K562 (cell line): ENCODE measurements around the gene LIN9. TPM values are rescaled to one million over a fixed set of nuclear protein-coding genes. Genes with fewer than 3 reads are reported as not detected.

Experiments used
- ATAC-seq: fragments of 200-7000 bp; cut with Tn5 transposase; 3 replicates; pipeline ENCODE4 v1.9.1; 2020; ENCODE audit warnings: moderate library complexity
- Bru-seq: library from RNA; stranded (reverse); fragments of 400-500 nt; gene quantifications from one replicate; lab custom pipeline; 2021; lab: Mats Ljungman, UMichigan
- BruChase-seq, 2 experiments: library from RNA; stranded (reverse); fragments of 400-500 nt; gene quantifications; one replicate each; lab custom pipeline; 2021; lab: Mats Ljungman, UMichigan
- BruUV-seq: library from RNA; stranded (reverse); fragments of 400-500 nt; replicated peaks from 2 replicates; lab custom pipeline; 2021; lab: Mats Ljungman, UMichigan
- CTCF ChIA-PET: fragments of 300-600 bp; formaldehyde crosslinking; extraction: SDS; loops from one replicate; lab custom pipeline; 2021; ENCODE audit warnings: low intra/inter-chr PET ratio; lab: Yijun Ruan, JAX
- POLR2A ChIA-PET: fragments of 300-600, 350-650 bp; sonication (Branson Sonifier 250); formaldehyde crosslinking; extraction: SDS; loops from one replicate; lab custom pipeline; 2021; ENCODE audit warnings: antibody characterized with exemption, inconsistent platforms; lab: Yijun Ruan, JAX
- DNase-seq, 4 experiments: peaks; one replicate each; pipeline versions ENCODE4 v3.0.0 to v3.0.0-alpha.2; 2011 to 2018; ENCODE audit warnings: low spot score in 3 of 4, mixed read lengths in 3 of 4; ENCODE audit errors: extremely low read depth in 1 of 4
- FAIRE-seq: peaks from 2 replicates; lab custom pipeline; 2011; peaks lifted over from hg19 to GRCh38; lab: Jason Lieb, UNC
- H2AFZ ChIP-seq: 2 replicates; pipeline ENCODE4 v1.6.0; 2011; ENCODE audit warnings: low read depth, low read length, control low read depth, inconsistent platforms
- H3K27ac ChIP-seq: fragments of 200-600 bp; 3 replicates; pipeline ENCODE4 v1.8.0; 2011; ENCODE audit warnings: low read depth, mild to moderate bottlenecking, control low read depth, inconsistent platforms, low read length, moderate library complexity, mixed read lengths; ENCODE audit errors: extremely low read depth
- H3K27me3 ChIP-seq, 2 experiments: fragments of 300-600 bp in 1 of 2; 2 replicates in 1 of 2; 3 replicates in 1 of 2; pipeline versions ENCODE4 v1.6.0 to v1.8.0; 2011; ENCODE audit warnings: inconsistent platforms in 2 of 2, low read length in 2 of 2, mild to moderate bottlenecking in 1 of 2, mixed read lengths in 1 of 2, moderate library complexity in 1 of 2; ENCODE audit not compliant: control insufficient read depth in 2 of 2, insufficient read depth in 2 of 2
- H3K36me3 ChIP-seq: fragments of 300-600 bp; 3 replicates; pipeline ENCODE4 v1.8.0; 2011; ENCODE audit warnings: mild to moderate bottlenecking, low read length, inconsistent platforms; ENCODE audit not compliant: control insufficient read depth, insufficient read depth
- H3K4me1 ChIP-seq, 2 experiments: fragments of 200-600 bp in 1 of 2; replicated peaks in 1 of 2; 2 replicates in 1 of 2; 3 replicates in 1 of 2; pipeline versions ENCODE4 v1.5.1 to v1.8.0; 2011; ENCODE audit warnings: inconsistent platforms in 2 of 2, low read length in 2 of 2, mild to moderate bottlenecking in 1 of 2, mixed read lengths in 1 of 2, moderate library complexity in 1 of 2; ENCODE audit not compliant: control insufficient read depth in 2 of 2, insufficient read depth in 2 of 2
- H3K4me2 ChIP-seq: 2 replicates; pipeline ENCODE4 v1.6.1; 2011; ENCODE audit warnings: low read length, control low read depth, inconsistent platforms, mixed read lengths; ENCODE audit not compliant: insufficient read depth
- H3K4me3 ChIP-seq: fragments of 200-600 bp; sonication (generic), shearing (Covaris generic); 2 replicates; pipeline ENCODE4 v1.5.1; 2016; ENCODE audit warnings: control low read depth, inconsistent platforms
- H3K79me2 ChIP-seq: fragments of 200-600 bp; 3 replicates; pipeline ENCODE4 v1.8.0; 2011; ENCODE audit warnings: low read length, inconsistent platforms; ENCODE audit not compliant: control insufficient read depth, insufficient read depth
- H3K9ac ChIP-seq, 2 experiments: 2 replicates each; pipeline versions ENCODE4 v1.6.0 to v1.6.1; 2011; ENCODE audit warnings: low read depth in 2 of 2, low read length in 2 of 2, control low read depth in 1 of 2, inconsistent platforms in 1 of 2, mild to moderate bottlenecking in 1 of 2, mixed read lengths in 1 of 2; ENCODE audit not compliant: insufficient read depth in 1 of 2
- H3K9me1 ChIP-seq: one replicate; pipeline ENCODE4 v1.6.0; 2011; ENCODE audit warnings: inconsistent platforms, mild to moderate bottlenecking, low read length, moderate library complexity; ENCODE audit not compliant: control insufficient read depth, insufficient read depth
- H3K9me3 ChIP-seq: replicated peaks from 2 replicates; pipeline ENCODE4 v1.5.1; 2011; ENCODE audit warnings: low read depth, low read length, inconsistent platforms; ENCODE audit not compliant: control insufficient read depth, insufficient read depth
- H4K20me1 ChIP-seq: replicated peaks from 2 replicates; pipeline ENCODE4 v1.6.1; 2011; ENCODE audit warnings: low read length, inconsistent platforms, mixed read lengths; ENCODE audit not compliant: control insufficient read depth, insufficient read depth
- ERF ChIP-seq: fragments of 450-650 bp; formaldehyde crosslinking; IDR thresholded peaks from 2 replicates; pipeline ENCODE4 v1.4.0; 2020; ENCODE audit warnings: mild to moderate bottlenecking, mixed read lengths
- STAT6 ChIP-seq: sonication (generic); formaldehyde crosslinking; IDR thresholded peaks from 2 replicates; pipeline ENCODE4 v1.8.1; 2023; ENCODE audit warnings: mild to moderate bottlenecking, missing genetic modification reagents
- ZNF407 ChIP-seq: fragments of 450-650 bp; IDR thresholded peaks from 2 replicates; pipeline ENCODE4 v1.6.1; 2016; ENCODE audit warnings: low read depth
- WGBS: fragments of 100-300 bp; shearing (Covaris generic); methylation state at CpG from one replicate; pipeline ENCODE4 v1.1.6; 2016; ENCODE audit warnings: low coverage, mixed read lengths; ENCODE audit not compliant: insufficient coverage; ENCODE audit errors: missing lambda C conversion rate; 5-methylcytosine and 5-hydroxymethylcytosine counted together
- in situ Hi-C: fragments of 300-500 bp; cut with MboI; formaldehyde crosslinking; loops from 4 replicates; pipeline ENCODE4 v1.15.0; 2018; ENCODE audit warnings: inconsistent platforms, mixed read lengths
- intact Hi-C: fragments of 100-400 bp; cut with micrococcal nuclease; formaldehyde crosslinking; loops from 2 replicates; pipeline ENCODE4 v1.14.2; 2022
- long read RNA-seq, 3 experiments: library from polyadenylated mRNA in 2 of 3; library from RNA in 1 of 3; unstranded in 2 of 3; stranded (forward) in 1 of 3; transcript quantifications; one replicate each; pipeline ENCODE4 v2.0.0, GENCODE V29; 2019 to 2022
- polyA minus RNA-seq, 3 experiments: library from RNA; depleted of rRNA, polyadenylated mRNA; stranded (reverse); fragments of >200 nt; gene quantifications; 2 replicates each; pipeline ENCODE4 v1.2.3, GENCODE V29; 2011
- polyA plus RNA-seq, 8 experiments: library from polyadenylated mRNA; depleted of rRNA in 4 of 8; stranded (reverse) in 5 of 8; unstranded in 3 of 8; fragments of >200 nt; fragmentation: Nextera tagmentation in 2 of 8; fragmentation: Illumina TruSeq in 1 of 8; extraction: Ambion mirVana in 2 of 8; extraction: Trizol in 1 of 8; gene quantifications; 2 replicates each; pipeline versions ENCODE4 v1.2.1 to v1.2.3, GENCODE V29; 2011 to 2014; ENCODE audit warnings: inconsistent platforms in 1 of 8, missing spikeins in 1 of 8
- total RNA-seq, 7 experiments: library from RNA; depleted of rRNA in 6 of 7; stranded (reverse); fragments of >200 nt in 6 of 7; fragmentation: Illumina TruSeq in 2 of 7; extraction: Trizol in 2 of 7; gene quantifications; 2 replicates each; pipeline versions ENCODE4 v1.2.1 to v1.2.3, GENCODE V29; 2011 to 2021; ENCODE audit warnings: low replicate concordance in 1 of 7

The LIN9 gene
- 14.8 and 38.6 TPM in 2 replicates for total RNA-seq (2011; cell fraction: chromatin; rRNA removed; ENCODE audit: low replicate concordance)
- total RNA-seq (2011; cell fraction: nucleolus; rRNA removed) = 8.2 and 11.1 TPM in 2 replicates
- total RNA-seq (2011; cell fraction: nucleoplasm; rRNA removed) = 15.6 and 18.7 TPM in 2 replicates
- total RNA-seq (2014; rRNA removed) = 15.8 and 18.8 TPM in 2 replicates
- 31.4 and 37.5 TPM in 2 replicates for total RNA-seq (2014; rRNA removed; fragmentation: Illumina TruSeq; extraction: Trizol)
- 29.3 and 30.6 TPM in 2 replicates for total RNA-seq (2015; rRNA removed; fragmentation: Illumina TruSeq; extraction: Trizol)
- total RNA-seq (2021) = 18.9 and 19.4 TPM in 2 replicates
- polyA plus RNA-seq (2011; rRNA removed) = 22.9 and 33.0 TPM in 2 replicates
- 7.5 and 14.3 TPM in 2 replicates for polyA plus RNA-seq (2011; cell fraction: cytosol; rRNA removed)
- 15.2 and 19.7 TPM in 2 replicates for polyA plus RNA-seq (2011; cell fraction: nucleus; rRNA removed)
- 11.8 and 14.2 TPM in 2 replicates for polyA plus RNA-seq (2012)
- polyA plus RNA-seq (2014; fragmentation: Illumina TruSeq; extraction: Trizol) = 21.6 and 25.3 TPM in 2 replicates
- polyA plus RNA-seq (2014; fragmentation: Nextera tagmentation; extraction: Ambion mirVana) = 10 to 100 TPM; 19.4 to 26.8 TPM
- 19.6 and 25.5 TPM in 2 replicates for polyA plus RNA-seq (2014; rRNA removed)
- polyA minus RNA-seq (2011; rRNA and poly(A)+ RNA removed) = 23.7 and 24.4 TPM in 2 replicates
- 6.8 and 10.7 TPM in 2 replicates for polyA minus RNA-seq (2011; cell fraction: cytosol; rRNA and poly(A)+ RNA removed)
- polyA minus RNA-seq (2011; cell fraction: nucleus; rRNA and poly(A)+ RNA removed) = 10.4 and 18.0 TPM in 2 replicates
- Bru-seq, nascent RNA = percentile 81 among the genes with signal in this experiment
- BruChase-seq, experiment 1, labeled RNA remaining after a 2-hour chase = percentile 88 among the genes with signal in this experiment
- BruChase-seq, experiment 2, labeled RNA remaining after a 6-hour chase = percentile 85 among the genes with signal in this experiment
- long read RNA-seq, experiment 1, transcript LIN9-204 (14 exons, 2,909 nt) = minor isoform, 15 of 123 reads
- long read RNA-seq, experiment 1, transcript LIN9-201 (15 exons, 3,567 nt) = major isoform, 34 of 123 reads
- long read RNA-seq, experiment 1, partial matches to known transcripts = 21 of 123 reads
- long read RNA-seq, experiment 1, other reads (novel, unspliced or antisense) = 52 of 123 reads
- long read RNA-seq, experiment 2, partial matches to known transcripts = 1 of 12 reads
- long read RNA-seq, experiment 2, other reads (novel, unspliced or antisense) = 11 of 12 reads
- long read RNA-seq, experiment 3, transcript LIN9-201 (15 exons, 3,567 nt) = major isoform, 6 of 21 reads
- long read RNA-seq, experiment 3, partial matches to known transcripts = 10 of 21 reads
- long read RNA-seq, experiment 3, other reads (novel, unspliced or antisense) = 5 of 21 reads

GRCh38 chr1:226308723-226309397 lies at the start of gene LIN9:
Gene LIN9, minus strand, starts transcription at chr1:226309164. Its CDS starts 25 bp downstream, at chr1:226309139.
- Histone ChIP-seq H3K79me2 (peaks cover 59% of the 10 kb centered on the region), H3K9me1 (no peaks in the 10 kb centered on the region), H3K27me3 (no peaks in the 10 kb centered on the region; a peak in 1 of 5 replicates), H3K4me2 (peak within 1 kb of the TSS; percentile 97), H3K9ac (peak within 1 kb of the TSS; percentile 99), H4K20me1 (0 out of 2 replicates have a peak, but pooled peaks cover 3% of the 10 kb centered on the region), H3K4me3 (peak within 1 kb of the TSS; percentile 100), H3K36me3 (peaks cover 16% of the 10 kb centered on the region; the same call in 2 of the 3 replicates), H3K4me1 (peaks cover 22 to 28% of the 10 kb centered on the region in 2 experiments), H2AFZ (peak within 1 kb of the TSS; percentile 99), H3K27ac (peak within 1 kb of the TSS; percentile 99), H3K9me3 (no peaks in the 10 kb centered on the region)
- WGBS = under 1% methylated on average over 74 of the region's 77 CpGs
- DNase-seq (peak; percentile 92 to 98 (median 95)), ATAC-seq (peak; percentile 85), FAIRE-seq (peak; percentile 51)
- in situ Hi-C loops = no loop called here
- ChIA-PET POLR2A (interaction anchor here (0.5 to 2.9 kb wide), 23 partner anchors 10 to 382 kb away, joined by 3 to 22 read pairs (median 3); partner anchors contain the start of gene PARP1), CTCF (no interaction called here)
- intact Hi-C loops = loop anchor here (5.0 kb wide), 2 partner anchors 98 to 862 kb away; partner anchors contain the start of gene PARP1
- BruUV-seq = no TSS peak
- no peak for TF ChIP-seq ZNF407
- TF ChIP-seq ERF (CRISPR knock-in tag) = no peak
- peak; percentile 40; the same call in 1 of the 2 replicates for TF ChIP-seq STAT6 (CRISPR knock-in tag)
